ENCODE measurements around the gene SWI5.

The SWI5 gene

DNA sequence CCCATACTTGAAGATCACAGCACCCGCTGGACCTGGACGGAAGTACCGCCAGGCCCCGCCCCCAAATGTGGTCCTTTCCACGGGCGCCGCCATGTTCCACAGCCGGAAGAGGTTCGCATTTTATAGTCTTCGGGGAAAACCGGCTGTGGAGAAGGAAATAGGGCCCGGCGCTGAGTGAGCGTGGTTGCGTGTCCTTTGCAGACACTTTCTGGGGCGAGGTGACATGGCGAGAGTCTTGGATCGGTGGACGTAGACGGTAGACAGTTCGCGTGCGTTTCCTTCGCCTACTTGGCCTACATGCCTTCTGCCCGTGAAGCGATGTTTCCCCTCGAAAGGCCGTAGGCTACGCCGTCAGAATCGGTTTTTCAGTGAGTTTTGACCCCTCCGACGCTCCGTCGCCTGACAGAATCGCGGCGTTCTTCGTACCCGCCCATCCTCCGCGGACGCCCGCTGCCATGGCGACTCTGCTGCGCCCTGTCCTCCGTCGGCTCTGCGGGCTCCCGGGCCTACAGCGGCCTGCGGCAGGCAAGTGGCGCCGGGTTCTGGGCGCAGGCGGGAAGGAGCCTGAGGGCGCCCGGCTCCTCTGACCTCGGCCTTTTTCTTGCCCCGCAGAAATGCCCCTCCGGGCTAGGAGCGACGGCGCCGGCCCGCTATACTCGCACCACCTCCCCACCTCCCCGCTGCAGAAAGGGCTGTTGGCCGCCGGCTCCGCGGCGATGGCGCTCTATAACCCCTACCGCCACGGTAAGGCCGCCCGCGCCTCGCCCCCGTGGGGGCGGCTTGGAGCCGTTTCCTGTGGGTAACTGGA is 46.5 kb downstream of the SWI5 start, which contains the start of the genes COQ4 and TRUB2:
Gene COQ4 (plus strand): TSS at position 436 of the 808 bp plus-strand sequence. CDS start 20 bp downstream, at position 456.
Gene TRUB2 (minus strand): TSS at position 44 of the 808 bp plus-strand sequence. CDS start 39 bp downstream, at position 5.
- DNase-seq, result peak; percentile 92

- no peak for DNase-seq
Observed at GRCh38 chr9:128323212-128323730, 47.2 kb downstream of the SWI5 start.

DNA sequence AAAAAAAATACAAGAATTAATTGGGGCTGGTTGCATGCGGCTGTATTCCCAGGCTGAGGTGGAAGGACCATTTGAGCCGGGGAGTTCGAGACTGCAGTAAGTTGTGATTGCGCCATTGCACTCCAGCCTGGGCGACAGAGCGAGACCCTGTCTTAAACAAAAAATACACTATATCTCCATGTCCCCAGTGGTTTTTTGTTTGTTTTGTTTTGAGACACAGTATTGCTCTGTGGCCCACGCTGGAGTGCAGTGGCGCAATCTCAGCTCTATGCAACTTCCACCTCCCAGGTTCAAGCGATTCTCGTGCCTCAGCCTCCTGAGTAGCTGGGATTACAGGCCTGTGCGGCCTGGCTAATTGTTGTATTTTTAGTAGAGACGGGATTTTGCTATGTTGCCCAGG is 47.7 kb downstream of the SWI5 start:
- DNase-seq, result no peak

- no peak for DNase-seq
Observed at GRCh38 chr9:128324401-128324800, 48.3 kb downstream of the SWI5 start.

DNA sequence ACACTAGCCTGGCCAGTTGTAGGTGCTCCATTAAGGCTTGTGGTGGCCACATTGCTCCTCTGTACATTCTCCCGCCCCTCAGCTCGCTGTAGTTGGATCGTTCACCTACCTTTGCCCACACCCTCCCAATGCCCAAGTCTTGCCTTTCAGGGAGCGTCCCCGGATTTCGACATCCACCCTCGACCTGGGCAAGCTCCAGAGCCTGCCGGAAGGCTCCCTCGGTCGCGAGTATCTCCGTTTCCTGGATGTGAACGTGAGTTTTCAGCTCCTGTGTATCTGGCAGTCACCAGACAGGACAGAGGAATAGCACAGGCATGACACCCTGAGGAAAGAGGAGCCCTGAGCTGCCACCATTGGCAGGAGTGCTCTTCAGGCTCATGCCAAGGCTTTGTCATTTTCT is 49.6 kb downstream of the SWI5 start:
- DNase-seq, result no peak

DNA sequence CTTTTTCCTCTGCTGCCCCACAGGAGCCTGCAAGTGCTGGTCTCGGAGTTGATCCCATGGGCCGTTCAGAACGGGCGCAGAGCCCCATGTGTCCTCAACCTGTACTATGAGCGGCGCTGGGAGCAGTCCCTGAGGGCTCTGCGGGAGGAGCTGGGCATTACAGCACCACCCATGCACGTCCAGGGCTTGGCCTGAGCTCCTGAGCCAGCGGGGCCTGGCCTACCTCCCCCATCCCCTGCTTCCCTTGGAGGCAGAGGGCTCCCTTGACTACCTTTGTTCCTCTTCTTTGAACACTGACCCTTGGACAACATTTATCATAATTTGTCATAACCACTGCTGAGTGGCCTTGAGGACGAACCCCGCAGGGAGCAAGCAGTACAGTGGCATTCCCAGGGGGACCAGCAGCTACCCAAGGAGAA is 57.4 kb downstream of the SWI5 start:
- DNase-seq, result no peak

- DNase-seq, result no peak
Observed at GRCh38 chr9:128335161-128335560, 59.1 kb downstream of the SWI5 start.

DNA sequence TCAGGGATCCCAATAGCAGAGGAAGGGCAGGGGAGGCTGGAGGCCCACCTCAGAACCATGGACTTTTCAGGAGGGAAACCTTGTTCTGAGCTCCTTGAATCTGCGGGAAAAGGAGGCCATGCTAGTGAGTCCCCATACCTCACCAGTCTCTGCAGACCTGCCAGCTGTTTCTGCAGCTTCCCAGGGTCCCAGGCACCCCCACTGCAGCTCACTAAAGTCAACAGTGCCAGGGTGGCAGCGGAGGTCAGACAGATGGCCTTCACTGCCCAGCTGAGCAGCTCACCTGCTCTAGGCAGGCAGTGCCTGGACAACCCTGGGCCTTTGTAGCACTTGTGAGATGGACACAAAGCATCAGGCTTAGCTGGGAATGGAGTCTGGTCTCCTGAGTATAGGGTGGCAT is 59.8 kb downstream of the SWI5 start:
- no peak for DNase-seq

DNA sequence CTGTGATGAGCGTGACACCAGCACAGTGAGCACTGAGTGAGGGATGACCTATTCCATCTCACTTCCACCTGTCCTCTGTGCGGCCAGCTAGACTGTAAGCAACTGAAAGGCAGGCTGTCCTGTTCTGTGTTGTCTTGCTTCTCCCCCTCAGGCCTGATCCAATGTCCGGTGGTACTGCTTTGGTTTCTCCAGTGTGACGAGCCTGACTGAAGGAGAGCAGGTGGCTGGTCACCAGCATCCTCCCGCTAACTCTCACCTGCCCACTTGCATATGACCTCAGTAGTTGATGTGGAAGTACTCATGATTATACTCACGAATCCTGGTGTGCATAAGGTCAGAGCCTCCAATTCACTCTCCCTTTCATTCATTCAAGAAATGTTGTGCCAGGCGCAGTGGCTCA is 61.9 kb downstream of the SWI5 start:
- DNase-seq, result no peak

Data from DMS79 (cell line).